GM19099 (cell line): ENCODE data around the gene DSCAML1.

Experiments
- POLR2A ChIP-seq: IDR thresholded peaks from 3 replicates; pipeline ENCODE4 v1.6.1; 2011; ENCODE audit warnings: low read depth; ENCODE audit not compliant: insufficient read length; ENCODE audit errors: extremely low read depth

Gene DSCAML1

DNA sequence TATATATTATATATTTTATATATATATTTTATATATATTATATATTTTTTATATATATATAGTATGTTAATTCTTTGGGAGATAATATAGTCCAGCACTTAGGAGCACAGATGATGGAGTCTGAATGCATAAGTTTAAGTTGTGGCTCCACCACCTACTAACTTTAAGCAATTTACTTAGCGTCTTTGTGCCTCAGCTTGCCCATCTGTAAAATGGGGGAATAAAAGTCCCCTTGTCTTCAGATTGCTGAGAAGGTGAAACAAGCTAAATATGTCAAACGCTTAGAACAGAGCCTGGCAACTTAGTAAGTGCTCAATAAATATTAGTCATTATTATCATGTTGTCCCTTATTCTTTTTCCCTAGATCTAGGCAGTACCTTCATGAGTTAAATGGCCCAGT lies 27.5 kb downstream of the DSCAML1 start:
- TF ChIP-seq POLR2A, result no peak

DNA sequence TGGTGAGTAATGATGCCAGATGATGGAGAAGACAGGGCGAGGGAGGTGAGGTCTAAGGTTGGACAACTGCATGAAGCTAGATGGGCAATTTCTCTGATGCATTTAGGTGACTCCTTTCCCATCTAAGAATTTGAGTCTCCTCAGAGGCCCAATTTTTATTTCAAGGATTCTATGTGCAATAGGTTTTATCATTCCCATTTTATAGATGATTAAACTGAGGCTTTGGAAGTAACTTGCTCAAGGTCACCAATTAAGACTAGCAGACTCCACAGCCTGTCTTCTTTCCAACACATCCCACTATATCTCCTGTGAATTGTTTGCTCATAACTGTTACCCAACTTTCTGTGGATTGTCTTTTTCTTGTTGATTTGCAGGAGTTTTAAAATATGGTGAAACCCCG lies 28.5 kb downstream of the DSCAML1 start:
- no peak for TF ChIP-seq POLR2A

DNA sequence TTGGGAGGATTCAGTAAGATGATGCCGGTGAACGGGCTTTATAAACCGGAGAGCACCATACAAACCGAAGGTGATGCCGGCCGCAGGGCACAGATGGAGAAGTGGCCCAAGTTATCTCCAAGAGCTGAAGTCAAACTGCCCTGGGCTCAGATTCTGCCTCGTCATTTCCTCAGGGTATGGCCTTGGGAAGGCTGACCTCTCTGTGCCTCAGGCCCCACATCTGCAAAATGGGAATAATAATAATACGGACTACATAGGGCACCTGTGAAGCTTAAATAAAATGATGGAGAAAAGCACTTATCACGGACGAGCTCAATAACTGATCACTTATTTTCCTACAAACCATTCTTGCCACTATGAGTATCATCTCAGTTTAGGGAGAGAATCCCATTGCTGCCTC lies 29.9 kb downstream of the DSCAML1 start:
- TF ChIP-seq POLR2A, result no peak

DNA sequence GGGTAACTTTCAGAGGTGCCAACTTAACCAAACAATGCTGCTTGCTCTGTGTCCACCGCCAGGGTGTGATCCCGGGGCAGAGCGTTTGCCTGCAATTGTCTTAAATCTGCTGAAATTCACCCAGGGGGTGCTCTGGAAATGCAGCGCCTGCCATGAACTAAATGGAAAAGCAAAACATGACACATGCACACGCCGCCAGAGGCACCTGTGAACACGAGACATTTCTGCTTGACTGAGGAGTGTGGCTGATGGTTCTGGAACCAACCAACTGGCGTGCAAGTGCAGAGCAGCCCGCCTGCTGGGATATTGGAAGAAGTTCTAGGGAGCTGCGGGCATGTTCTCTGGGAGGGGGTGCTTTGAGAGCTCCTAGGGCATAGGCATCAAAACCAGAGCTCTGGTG lies 30.4 kb downstream of the DSCAML1 start:
- no peak for TF ChIP-seq POLR2A

DNA sequence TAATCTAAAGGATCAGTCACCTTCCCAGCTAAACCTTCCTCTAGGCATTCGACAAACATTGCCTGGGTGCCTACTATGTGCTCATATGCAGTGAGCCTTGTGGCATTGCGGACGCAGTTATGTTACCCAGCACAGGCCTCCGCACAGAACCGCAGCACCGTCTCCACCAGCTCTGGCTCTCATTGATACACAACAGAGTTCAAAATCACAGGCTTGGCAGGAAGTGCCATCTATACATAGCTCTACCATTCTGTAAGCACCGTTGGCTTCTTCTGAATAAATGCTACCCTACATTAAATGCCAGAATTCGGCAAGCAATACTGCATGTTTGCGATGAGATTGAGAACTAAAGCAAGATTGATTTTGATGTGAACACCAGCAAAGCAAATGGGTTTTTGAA lies 31.0 kb downstream of the DSCAML1 start:
- TF ChIP-seq POLR2A, result no peak

DNA sequence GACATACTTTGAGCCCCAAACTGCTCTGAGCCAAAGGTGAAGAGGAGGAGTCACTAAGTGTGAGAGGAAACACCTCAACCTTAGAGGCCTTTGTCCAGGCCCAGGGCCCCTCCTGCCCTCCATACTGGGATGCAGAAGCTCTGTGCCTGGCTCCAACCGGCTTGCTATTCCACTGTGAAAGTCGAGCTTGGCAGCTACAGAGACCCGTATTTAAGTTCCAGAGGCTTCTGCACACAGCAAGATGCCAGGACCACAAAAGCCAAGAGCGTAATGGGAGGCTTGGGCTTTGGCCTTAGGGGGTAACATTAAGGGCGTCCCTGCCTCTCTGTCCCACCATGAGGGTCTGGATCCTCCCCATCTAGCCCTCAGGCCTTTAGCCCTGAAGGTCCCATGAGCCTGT lies 31.9 kb downstream of the DSCAML1 start:
- no peak for TF ChIP-seq POLR2A

DNA sequence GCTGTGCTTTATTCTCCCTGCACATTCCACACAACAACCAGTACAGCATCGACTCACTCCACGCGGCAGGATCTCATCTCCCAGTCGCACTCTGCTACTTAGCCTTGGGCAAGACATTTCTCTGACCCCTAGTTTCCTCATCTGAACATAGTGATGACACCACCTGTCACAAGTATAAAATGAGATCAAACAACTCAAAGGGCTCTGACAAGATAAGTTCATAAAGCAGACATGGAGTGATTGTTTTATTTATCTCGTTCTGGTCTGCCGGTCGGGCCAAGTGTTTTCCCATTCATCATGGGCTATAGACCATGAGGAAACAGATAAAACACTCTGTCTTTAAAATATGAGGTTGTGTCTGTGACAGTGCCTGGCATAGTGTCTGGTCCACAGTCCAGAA lies 35.0 kb downstream of the DSCAML1 start:
- TF ChIP-seq POLR2A, result no peak

DNA sequence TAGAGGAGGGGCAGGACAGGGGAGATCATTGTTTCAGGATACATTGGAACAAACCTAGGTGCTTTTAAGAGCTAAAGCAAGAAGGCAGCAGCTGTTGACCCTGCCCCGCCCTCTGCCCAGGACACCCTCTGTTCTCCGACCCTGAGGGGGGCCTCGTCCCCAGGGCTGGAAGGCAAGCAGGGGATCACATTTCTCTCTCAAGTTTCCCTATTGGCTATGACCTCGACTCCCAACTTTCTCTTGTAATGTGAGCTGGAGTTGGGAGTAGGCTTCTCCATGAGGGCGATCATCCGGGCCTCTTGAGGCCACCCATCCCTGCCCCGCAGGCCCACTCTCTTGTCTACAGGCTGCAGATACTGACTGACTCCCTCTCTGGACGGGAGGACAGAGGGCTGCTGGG lies 37.7 kb downstream of the DSCAML1 start:
- no peak for TF ChIP-seq POLR2A

DNA sequence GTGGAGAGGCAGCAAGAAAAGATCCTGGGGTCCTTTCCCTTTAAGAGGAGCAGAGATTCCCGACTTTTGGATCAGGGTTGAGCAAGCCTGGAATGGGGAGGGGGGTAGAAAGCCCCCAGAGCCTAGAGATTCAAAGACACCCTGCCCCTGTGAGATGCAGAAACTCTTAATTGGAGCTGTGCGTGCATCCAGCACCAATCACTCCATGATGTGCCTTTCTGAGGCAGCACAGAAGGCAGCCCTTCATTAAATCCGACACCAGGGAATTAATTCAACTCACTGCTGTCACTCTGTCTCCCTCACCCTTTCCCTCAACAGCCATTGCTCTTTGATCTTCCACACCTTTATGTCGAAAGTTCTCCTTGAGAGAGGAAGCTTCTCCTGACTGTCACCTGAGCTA lies 43.0 kb downstream of the DSCAML1 start:
- no peak for TF ChIP-seq POLR2A

DNA sequence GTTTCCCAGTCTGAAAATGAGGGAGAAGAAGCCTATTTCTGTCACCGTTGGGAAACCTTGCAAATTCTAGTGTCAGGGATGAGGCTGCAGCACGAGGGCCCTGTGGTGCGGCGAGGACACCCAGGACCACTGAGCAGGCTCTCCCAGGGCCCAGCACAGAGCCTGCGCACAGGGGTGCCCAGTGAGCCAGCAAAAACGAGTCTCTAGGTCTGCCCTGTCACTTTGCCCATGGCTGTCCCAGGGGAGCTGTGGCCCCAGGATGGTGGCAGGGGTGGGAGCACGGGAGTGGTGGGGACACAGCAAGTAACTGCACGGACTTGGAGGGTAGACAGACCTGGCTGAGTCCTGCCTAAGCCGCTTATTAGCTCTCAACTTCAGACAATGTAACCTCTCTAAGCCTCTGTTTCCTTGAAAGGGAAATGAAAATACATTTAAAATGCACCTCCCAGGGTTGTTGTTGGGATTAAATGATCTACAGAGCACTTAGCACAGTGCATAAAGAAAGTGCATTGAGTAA lies 44.2 kb downstream of the DSCAML1 start:
- no peak for TF ChIP-seq POLR2A

DNA sequence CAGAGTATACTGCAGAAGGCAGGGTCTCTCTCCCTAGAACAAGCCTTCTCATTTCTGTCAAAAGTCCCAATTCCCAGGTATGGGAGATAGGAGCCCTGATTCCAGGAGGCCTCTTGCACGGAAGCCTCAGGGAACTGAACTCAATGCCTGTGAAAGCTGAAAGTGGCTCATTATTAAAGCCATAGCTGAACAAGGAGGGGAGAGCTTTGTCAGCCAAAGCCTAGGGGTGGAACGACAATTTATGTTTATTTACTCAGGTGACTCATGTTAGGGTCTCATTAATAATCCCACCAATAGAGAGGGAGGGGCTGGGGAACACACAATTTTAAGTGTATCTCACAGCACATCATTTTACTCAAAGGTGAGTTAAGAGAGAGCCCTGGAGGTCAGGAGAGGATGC lies 44.9 kb downstream of the DSCAML1 start:
- no peak for TF ChIP-seq POLR2A

DNA sequence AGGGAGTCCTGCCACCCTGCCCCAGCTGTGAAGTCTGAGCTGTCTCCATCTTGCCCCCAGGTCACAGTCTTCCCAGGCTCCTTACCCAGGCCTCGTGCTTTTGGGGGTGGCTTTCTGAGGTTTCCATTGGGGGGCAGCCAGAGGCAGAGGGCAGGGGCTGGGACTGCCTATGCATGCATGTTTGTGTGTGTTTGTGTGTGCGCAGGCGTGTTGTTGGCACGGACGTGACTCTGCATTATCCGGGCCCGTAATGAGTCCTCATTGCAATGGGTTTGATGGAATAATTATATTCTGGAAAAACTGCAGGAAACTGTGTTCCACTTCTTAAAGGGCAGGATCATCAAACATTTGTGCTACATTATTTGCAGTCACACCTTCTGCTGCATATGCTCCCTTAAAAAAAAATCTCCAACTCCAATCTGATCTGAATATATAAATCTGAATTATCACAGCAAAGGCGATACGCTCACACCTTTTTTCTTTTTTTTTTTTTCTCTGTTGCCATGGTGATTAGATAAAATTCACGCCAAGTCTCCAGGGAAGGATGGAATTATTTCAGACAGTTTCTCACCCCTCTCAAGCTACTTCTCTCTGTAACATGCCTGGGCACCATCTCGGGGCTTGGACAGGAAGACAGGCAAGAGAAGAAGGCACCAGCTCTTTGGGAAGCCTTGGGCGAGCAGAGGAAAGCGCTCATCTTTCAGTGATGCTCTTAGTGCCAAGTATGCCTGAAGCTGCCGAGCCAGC lies 45.9 kb downstream of the DSCAML1 start:
- no peak for TF ChIP-seq POLR2A

DNA sequence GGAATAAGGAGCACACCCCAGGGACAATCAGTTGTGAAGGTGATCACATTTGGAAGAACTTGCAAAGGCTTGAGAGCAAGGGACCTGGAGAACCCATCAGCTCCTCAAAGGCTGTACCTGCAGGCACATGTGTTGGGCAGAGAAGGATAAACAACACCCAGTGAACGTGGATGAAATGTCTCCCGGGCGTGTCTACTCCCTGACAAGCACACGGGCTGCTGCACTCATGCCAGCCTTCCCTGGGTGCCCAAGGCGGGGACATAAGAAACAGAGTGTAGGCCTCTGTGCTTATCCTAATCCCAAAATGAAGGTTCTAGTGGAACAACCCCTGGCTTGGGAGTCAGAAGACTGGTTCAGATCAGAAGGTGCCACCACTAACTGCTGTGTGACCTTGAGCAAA lies 46.7 kb downstream of the DSCAML1 start:
- no peak for TF ChIP-seq POLR2A

DNA sequence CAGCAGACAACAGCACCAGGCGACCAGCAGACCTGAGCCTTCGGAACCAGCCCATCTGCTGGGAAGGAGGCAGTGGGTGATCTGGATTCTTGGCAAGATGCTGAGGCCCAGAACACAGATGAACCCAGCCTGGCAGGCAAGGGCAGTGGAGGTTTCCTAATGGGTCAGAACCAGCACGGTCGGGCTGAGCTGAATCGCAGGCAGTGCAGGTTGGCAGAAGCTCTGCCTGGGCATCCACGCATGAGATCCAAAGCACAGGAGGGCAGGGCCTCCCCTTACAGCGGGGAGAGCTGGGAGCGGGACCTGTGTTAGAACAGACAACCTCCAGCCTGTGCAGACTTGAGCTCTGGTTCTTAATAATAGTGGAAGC lies 47.5 kb downstream of the DSCAML1 start:
- TF ChIP-seq POLR2A, result no peak

DNA sequence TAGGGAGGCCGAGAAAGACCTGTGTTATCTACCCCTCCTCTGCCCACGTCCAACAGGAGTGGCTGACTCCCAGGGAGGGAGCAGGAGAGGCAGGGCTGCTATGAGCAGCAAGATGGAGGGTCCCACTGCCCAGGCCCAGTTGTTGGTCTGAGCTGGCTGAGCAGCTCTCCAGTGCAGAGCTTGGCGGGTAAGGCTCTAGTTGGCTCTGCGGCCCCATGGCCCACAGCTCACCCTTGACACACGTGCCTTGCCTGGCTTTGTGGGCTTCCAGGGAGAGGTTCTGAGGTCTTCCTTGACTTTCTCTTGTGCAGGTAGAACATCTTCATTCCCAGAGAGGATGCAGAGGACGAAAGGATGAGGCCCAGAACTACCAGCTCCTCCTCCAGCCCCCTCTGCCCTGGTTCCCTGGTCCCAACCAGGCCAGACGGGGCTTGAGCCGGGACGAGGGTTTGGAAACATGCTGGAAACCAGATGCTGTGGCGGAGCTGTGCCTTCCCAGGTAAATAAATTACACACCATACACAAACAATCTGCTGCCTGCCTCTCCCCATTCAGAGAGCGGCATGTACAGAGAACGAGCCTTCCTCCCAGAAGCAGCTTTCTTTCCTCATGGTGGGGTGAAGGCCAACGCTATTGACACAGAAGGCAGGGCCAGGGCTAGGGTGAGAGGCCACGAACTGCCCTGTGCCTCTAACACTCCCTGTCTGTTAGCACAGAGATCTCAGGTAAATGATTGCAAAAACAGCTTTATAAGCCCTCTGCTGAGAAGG lies 48.1 kb downstream of the DSCAML1 start:
- TF ChIP-seq POLR2A, result no peak

DNA sequence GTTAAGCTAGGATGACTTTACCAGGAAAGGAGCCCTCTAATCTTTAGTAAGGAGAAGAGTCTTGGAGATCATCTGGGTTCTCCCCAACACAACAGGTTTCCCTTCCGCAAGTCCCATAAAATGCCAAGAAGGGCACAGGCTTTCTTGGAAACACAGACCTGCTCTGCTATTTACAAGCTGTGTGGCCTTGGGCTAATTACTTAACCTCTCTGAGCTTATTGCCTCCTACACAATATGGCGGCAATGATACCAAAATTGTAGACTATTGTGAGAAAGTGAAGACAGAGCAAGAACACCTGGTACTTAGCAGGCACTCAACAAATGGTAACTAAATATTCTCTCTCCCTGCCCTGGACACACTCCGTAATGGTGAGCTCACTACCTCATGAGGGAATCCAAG lies 49.1 kb downstream of the DSCAML1 start:
- TF ChIP-seq POLR2A, result no peak
